ENCODE results near the gene NRXN3. TPM values are rescaled to one million over a fixed set of nuclear protein-coding genes. Genes with fewer than 3 reads are reported as not detected.

The NRXN3 gene
- total RNA-seq, 6 experiments from 2014 or later, result 0.07 to 0.28 (median 0.11) TPM; not detected in 2

DNA sequence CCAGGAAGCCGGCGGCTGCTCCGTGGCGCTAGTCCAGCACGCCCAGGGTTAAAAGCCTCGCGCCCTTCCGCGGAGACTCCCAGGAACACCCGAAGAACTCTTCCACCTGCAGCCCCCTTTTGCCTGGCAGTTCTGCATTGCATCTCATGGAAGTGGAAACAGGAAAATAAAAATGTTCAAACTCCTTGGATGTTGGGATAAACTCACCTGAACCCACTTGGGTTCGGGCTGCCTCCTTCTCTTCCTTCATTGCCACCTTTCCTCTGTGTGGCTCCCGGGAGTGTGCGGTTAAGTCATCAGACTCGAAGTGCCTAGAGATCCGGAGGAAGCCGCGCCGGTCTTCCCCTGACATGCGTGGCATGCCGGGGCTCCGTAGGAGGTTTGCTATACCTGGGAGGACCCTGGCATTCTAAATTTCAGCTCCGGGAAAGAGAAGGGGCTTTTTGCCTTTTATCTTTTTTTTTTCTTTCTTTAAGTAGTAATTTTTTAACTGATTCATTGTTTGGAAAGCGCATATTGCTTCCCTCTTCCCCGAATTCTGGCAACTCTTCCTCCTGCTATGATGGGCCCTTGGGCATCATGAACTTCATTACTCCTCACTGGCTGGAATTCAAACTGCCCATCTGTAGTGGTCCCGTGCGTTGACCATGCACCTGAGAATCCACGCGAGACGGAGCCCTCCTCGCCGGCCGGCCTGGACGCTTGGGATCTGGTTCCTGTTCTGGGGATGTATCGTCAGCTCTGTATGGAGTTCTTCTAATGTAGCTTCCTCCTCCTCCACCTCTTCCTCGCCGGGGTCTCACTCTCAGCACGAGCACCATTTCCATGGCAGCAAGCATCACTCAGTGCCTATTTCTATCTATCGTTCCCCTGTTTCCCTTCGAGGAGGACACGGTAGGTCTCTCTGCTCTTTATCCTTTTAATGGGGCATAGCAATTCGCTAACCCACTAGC is 1109.7 kb downstream of the NRXN3 start:
- DNase-seq, result no peak
- Mint-ChIP-seq H3K27me3 (ENCODE audit: insufficient read depth) (peaks cover 33% of the 10 kb centered on the region), H3K4me1 (ENCODE audit: low read depth) (peaks cover 12% of the 10 kb centered on the region; the same call in 1 of the 2 replicates), H3K4me3 (peak overlapping the region; percentile 85), H3K9me3 (no peaks in the 10 kb centered on the region), H3K27ac (no peak overlapping the region), H3K36me3 (ENCODE audit: low read depth) (no peaks in the 10 kb centered on the region)
- no peak for TF ChIP-seq CTCF (IDR thresholded peaks at IDR 0.05)

DNA sequence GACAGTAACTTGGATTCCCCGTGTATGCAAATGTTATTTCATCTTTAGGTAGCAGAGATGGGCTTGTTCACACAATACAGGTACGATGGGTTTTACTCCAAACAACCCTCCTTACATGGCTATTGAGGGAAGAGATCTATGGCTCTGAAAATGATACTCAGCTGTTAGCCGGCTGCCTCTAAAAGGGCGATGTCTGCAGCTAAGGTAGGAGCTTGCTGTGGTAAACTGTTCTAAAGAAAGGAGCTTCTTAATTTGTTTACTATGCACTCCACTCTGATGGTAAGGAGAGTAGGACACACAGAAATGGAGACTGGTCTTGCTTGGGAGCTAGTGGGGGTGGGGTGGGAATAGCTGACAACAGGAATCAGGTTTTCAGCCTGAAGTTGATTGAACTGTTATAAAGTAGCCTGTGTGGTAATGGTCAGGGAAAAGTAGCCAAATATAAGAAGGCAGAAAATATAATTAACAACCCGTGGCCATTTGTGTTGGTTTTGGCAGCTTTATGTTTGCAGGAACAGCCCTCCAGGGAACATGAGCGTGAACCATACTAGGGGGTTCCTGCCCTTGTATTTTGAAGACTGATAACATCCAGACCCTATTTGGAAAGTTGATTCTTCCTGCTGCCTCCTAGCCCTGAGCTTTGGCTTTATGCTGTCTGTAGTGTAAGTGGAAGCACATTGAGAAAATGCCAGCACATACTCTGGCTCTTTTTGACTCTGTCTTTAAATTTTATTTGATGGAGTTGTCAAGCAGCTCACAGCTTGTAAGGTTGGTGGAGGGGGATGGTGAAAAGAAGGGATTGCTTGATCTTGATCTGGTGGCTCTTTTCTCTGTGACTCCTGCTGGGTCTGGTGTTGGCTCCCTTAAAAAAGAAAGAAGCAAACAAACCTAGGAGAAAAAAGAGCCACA is 1111.3 kb downstream of the NRXN3 start:
- Mint-ChIP-seq H3K27ac (no peak overlapping the region), H3K9me3 (no peaks in the 10 kb centered on the region), H3K27me3 (ENCODE audit: insufficient read depth) (peaks cover 31% of the 10 kb centered on the region), H3K36me3 (ENCODE audit: low read depth) (no peaks in the 10 kb centered on the region), H3K4me1 (ENCODE audit: low read depth) (peaks cover 12% of the 10 kb centered on the region; the same call in 1 of the 2 replicates), H3K4me3 (no peak overlapping the region)
- no peak for TF ChIP-seq CTCF (IDR thresholded peaks at IDR 0.05)
- no peak for DNase-seq

DNA sequence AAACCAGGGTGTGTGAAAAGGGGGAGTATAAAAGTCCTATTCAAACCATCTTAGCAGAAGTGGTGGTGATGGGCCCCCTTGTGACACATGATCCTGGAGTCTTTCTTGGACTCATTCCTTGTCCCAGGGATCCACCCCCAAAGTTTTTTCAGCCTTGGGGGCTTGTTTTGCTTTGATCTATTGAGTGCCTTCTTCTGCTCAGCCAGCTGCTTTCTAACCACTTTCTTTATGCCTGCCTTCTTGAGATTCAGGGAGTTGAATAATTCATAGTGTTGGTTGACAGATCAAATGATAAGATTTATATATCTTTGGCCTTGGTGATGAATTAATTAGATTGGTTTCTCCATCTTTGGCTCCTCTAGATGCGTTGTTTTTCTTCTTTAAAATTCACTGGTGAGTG is 1114.4 kb downstream of the NRXN3 start:
- no peak overlapping the region for H3K27ac Mint-ChIP-seq
- H3K4me1 Mint-ChIP-seq (ENCODE audit: low read depth), result peaks cover 7% of the 10 kb centered on the region; the same call in 1 of the 2 replicates
- DNase-seq, result no peak
- peaks cover 22% of the 10 kb centered on the region for H3K27me3 Mint-ChIP-seq (ENCODE audit: insufficient read depth)
- TF ChIP-seq CTCF (IDR thresholded peaks at IDR 0.05), result no peak
- H3K36me3 Mint-ChIP-seq (ENCODE audit: low read depth), result no peaks in the 10 kb centered on the region
- H3K4me3 Mint-ChIP-seq, result no peak overlapping the region
- no peaks in the 10 kb centered on the region; the same call in 1 of the 2 replicates for H3K9me3 Mint-ChIP-seq

- Mint-ChIP-seq H3K36me3 (ENCODE audit: low read depth) (no peaks in the 10 kb centered on the region), H3K9me3 (no peaks in the 10 kb centered on the region; the same call in 1 of the 2 replicates), H3K27ac (no peak overlapping the region), H3K27me3 (ENCODE audit: insufficient read depth) (peaks cover 16% of the 10 kb centered on the region), H3K4me1 (ENCODE audit: low read depth) (peaks cover 1% of the 10 kb centered on the region; the same call in 1 of the 2 replicates), H3K4me3 (no peak overlapping the region)
- no peak for TF ChIP-seq CTCF (IDR thresholded peaks at IDR 0.05)
- no peak for DNase-seq
Measured at GRCh38 chr14:79285263-79285662, 1115.1 kb downstream of the NRXN3 start.

- Mint-ChIP-seq H3K4me1 (ENCODE audit: low read depth) (no peaks in the 10 kb centered on the region), H3K9me3 (no peaks in the 10 kb centered on the region; the same call in 1 of the 2 replicates), H3K27ac (no peak overlapping the region), H3K4me3 (no peak overlapping the region), H3K36me3 (ENCODE audit: low read depth) (no peaks in the 10 kb centered on the region), H3K27me3 (ENCODE audit: insufficient read depth) (peaks cover 2% of the 10 kb centered on the region; the same call in 1 of the 2 replicates)
- DNase-seq, result no peak
- no peak for TF ChIP-seq CTCF (IDR thresholded peaks at IDR 0.05)
Measured at GRCh38 chr14:79287976-79288375, 1117.8 kb downstream of the NRXN3 start.
